ENCODE measurements around the gene WDR73. TPM values are rescaled to one million over a fixed set of nuclear protein-coding genes. Genes with fewer than 3 reads are reported as not detected.

WDR73 gene
- polyA plus RNA-seq, 2 of the 4 experiments (the other 2 are of a cell fraction): 41.0 to 44.7 TPM

GRCh38 chr15:84590406-84590805, 63.7 kb downstream of the WDR73 start (continued):
- no peak for TF ChIP-seq TFCP2L1 (CRISPR knock-in tag; IDR thresholded peaks at IDR 0.05)
- TF ChIP-seq FOSB (CRISPR knock-in tag; IDR thresholded peaks at IDR 0.05): no peak

Other genes starting within 250 kb of the WDR73 start
- 16.2 and 16.5 TPM in 2 replicates for gene ZSCAN2, start 53.3 kb downstream of the WDR73 start, polyA plus RNA-seq (2011; rRNA removed)
- 14.9 to 17.5 TPM (median 17.2 TPM) in 3 replicates for gene ZSCAN2, start 53.3 kb downstream of the WDR73 start, polyA plus RNA-seq (2017; fragmentation: RNase III; extraction: RNeasy Plus Mini Kit Qiagen cat#74134 plus additional on column Dnase treatment)
- gene NMB, start 3.9 kb upstream of the WDR73 start, polyA plus RNA-seq (2011; rRNA removed): 10.1 and 16.1 TPM in 2 replicates
- gene NMB, start 3.9 kb upstream of the WDR73 start, polyA plus RNA-seq (2017; fragmentation: RNase III; extraction: RNeasy Plus Mini Kit Qiagen cat#74134 plus additional on column Dnase treatment): 13.2 to 22.4 TPM (median 18.5 TPM) in 3 replicates
- gene SEC11A, start 61.9 kb upstream of the WDR73 start, polyA plus RNA-seq (2011; rRNA removed): 237 and 490 TPM in 2 replicates
- gene SEC11A, start 61.9 kb upstream of the WDR73 start, polyA plus RNA-seq (2017; fragmentation: RNase III; extraction: RNeasy Plus Mini Kit Qiagen cat#74134 plus additional on column Dnase treatment): 369 to 396 TPM (median 380 TPM) in 3 replicates
- 12.4 and 15.6 TPM in 2 replicates for gene ZNF592, start 94.3 kb upstream of the WDR73 start, polyA plus RNA-seq (2011; rRNA removed)
- 12.9 to 14.3 TPM (median 13.9 TPM) in 3 replicates for gene ZNF592, start 94.3 kb upstream of the WDR73 start, polyA plus RNA-seq (2017; fragmentation: RNase III; extraction: RNeasy Plus Mini Kit Qiagen cat#74134 plus additional on column Dnase treatment)
- 0.30 and 0.33 TPM in 2 replicates for gene ALPK3, start 163.1 kb upstream of the WDR73 start, polyA plus RNA-seq (2011; rRNA removed)
- 0.17 to 0.26 TPM (median 0.24 TPM) in 3 replicates for gene ALPK3, start 163.1 kb upstream of the WDR73 start, polyA plus RNA-seq (2017; fragmentation: RNase III; extraction: RNeasy Plus Mini Kit Qiagen cat#74134 plus additional on column Dnase treatment)
- 0.13 TPM in 2 replicates for gene SLC28A1, start 230.4 kb upstream of the WDR73 start, polyA plus RNA-seq (2011; rRNA removed)
- gene SLC28A1, start 230.4 kb upstream of the WDR73 start, polyA plus RNA-seq (2017; fragmentation: RNase III; extraction: RNeasy Plus Mini Kit Qiagen cat#74134 plus additional on column Dnase treatment): 0.04 to 0.06 TPM in 2 of 3 replicates, not detected in the other